ENCODE measurements around the gene ATIC. TPM values are rescaled to one million over a fixed set of nuclear protein-coding genes. Genes with fewer than 3 reads are reported as not detected.

Gene ATIC
- polyA plus RNA-seq, 3 donors: 20.8 to 32.3 (median 21.6) TPM

DNA sequence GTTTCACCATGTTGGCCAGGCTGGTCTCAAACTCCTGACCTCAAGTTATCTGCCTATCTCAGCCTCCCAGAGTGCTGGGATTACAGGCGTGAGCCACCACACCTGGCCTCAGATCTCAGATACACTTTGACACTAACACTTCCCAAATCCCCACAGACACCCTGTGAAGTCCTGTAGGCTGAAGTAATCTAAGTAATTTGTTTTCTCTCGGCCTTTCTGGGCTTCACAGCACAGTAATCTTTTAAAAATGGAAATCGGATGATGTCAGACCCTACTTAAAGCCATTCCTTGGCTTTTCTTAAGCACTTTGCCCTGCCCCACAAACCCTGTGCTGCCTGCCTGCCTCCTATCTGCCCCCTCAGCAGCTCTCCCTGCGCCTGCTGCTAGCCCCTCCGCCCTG is 16.2 kb downstream of the ATIC start:
- Histone ChIP-seq H3K36me3 (replicated peaks in 1 of 2; ENCODE audit: control insufficient read depth in 1 of 2, insufficient read depth in 2 of 2, low read length in 2 of 2) (peaks cover 44 to 91% of the 10 kb centered on the region in 2 donors), H3K27me3 (ENCODE audit: control insufficient read depth in 2 of 2, insufficient read depth in 2 of 2, low read length in 2 of 2) (no peaks in the 10 kb centered on the region), H3K79me2 (ENCODE audit: insufficient read depth, low read length) (no peaks in the 10 kb centered on the region), H4K20me1 (ENCODE audit: insufficient read depth, low read length) (no peaks in the 10 kb centered on the region), H3K9me3 (replicated peaks in 1 of 2; ENCODE audit: control insufficient read depth in 1 of 2, insufficient read depth in 1 of 2, low read length in 2 of 2) (no peaks in the 10 kb centered on the region), H3K4me1 (ENCODE audit: control insufficient read depth in 1 of 2, insufficient read depth in 2 of 2, low read length in 2 of 2) (no peaks in the 10 kb centered on the region), H3K27ac (ENCODE audit: low read depth in 1 of 2, low read length in 2 of 2) (no peak overlapping the region), H3K9ac (ENCODE audit: insufficient read depth, low read length, poor library complexity, severe bottlenecking) (no peak overlapping the region), H3K4me2 (replicated peaks; ENCODE audit: extremely low read depth, low read length, poor library complexity, severe bottlenecking) (no peak overlapping the region), H3K4me3 (replicated peaks in 1 of 3; ENCODE audit: low read depth in 2 of 3, low read length in 3 of 3) (no peak overlapping the region), H2AFZ (ENCODE audit: insufficient read depth, low read depth, low read length, poor library complexity, severe bottlenecking) (no peak overlapping the region)
- no peaks in the 10 kb centered on the region for H3K9me3 Mint-ChIP-seq
- TF ChIP-seq, protein P1, sequence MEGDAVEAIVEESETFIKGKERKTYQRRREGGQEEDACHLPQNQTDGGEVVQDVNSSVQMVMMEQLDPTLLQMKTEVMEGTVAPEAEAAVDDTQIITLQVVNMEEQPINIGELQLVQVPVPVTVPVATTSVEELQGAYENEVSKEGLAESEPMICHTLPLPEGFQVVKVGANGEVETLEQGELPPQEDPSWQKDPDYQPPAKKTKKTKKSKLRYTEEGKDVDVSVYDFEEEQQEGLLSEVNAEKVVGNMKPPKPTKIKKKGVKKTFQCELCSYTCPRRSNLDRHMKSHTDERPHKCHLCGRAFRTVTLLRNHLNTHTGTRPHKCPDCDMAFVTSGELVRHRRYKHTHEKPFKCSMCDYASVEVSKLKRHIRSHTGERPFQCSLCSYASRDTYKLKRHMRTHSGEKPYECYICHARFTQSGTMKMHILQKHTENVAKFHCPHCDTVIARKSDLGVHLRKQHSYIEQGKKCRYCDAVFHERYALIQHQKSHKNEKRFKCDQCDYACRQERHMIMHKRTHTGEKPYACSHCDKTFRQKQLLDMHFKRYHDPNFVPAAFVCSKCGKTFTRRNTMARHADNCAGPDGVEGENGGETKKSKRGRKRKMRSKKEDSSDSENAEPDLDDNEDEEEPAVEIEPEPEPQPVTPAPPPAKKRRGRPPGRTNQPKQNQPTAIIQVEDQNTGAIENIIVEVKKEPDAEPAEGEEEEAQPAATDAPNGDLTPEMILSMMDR (IDR thresholded peaks at IDR 0.05): no peak
- H3K4me3 Mint-ChIP-seq: no peak overlapping the region
- no peaks in the 10 kb centered on the region for H3K4me1 Mint-ChIP-seq
- H3K27me3 Mint-ChIP-seq (ENCODE audit: low read depth in 3 of 3): no peaks in the 10 kb centered on the region
- no peak for DNase-seq
- 94% methylated on average over 5 of the region's 5 CpGs for WGBS (ENCODE audit: insufficient coverage)
- intact Hi-C loops (cut with micrococcal nuclease): no loop called here
- peak overlapping the region in 5 of 7 donors; percentile 12 to 59 (median 21) for H3K27ac Mint-ChIP-seq
- peaks cover 77 to 91% of the 10 kb centered on the region in 2 donors for H3K36me3 Mint-ChIP-seq

DNA sequence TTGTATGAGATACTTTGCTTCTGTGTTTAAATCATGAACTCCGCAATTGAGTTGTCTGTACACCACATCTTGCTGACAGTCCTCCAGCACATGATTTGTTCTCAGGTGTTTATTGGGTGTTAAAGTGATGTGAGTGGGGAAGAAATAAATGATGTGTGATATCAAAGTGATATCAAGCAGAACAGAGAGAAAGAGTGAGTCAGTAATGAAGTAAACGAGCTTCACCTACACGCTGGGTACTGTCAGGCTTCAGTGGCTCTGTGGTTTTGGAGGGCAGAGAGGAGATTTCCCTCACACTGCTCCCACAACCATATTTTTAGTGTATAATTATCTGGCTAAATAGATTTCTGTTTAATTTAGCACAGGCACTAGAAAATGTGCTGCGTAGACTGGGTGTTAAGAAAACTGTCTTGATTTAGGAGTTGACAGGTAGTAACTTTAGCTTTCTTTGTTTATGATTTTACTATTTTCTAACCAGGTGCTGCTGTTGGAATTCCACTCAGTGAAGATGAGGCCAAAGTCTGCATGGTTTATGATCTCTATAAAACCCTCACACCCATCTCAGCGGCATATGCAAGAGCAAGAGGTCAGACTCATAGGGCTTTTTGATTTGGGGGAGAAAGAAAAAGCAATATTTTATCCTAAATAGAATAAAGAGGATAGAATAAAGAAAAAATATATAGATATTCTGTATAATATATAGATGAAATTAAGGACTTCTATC is 21.2 kb downstream of the ATIC start:
- Histone ChIP-seq H3K27ac (ENCODE audit: low read depth in 1 of 2, low read length in 2 of 2) (no peak overlapping the region), H3K9ac (ENCODE audit: insufficient read depth, low read length, poor library complexity, severe bottlenecking) (no peak overlapping the region), H3K79me2 (ENCODE audit: insufficient read depth, low read length) (no peaks in the 10 kb centered on the region), H3K9me3 (replicated peaks in 1 of 2; ENCODE audit: control insufficient read depth in 1 of 2, insufficient read depth in 1 of 2, low read length in 2 of 2) (no peaks in the 10 kb centered on the region), H3K4me2 (replicated peaks; ENCODE audit: extremely low read depth, low read length, poor library complexity, severe bottlenecking) (no peak overlapping the region), H3K4me3 (replicated peaks in 1 of 3; ENCODE audit: low read depth in 2 of 3, low read length in 3 of 3) (no peak overlapping the region), H3K36me3 (replicated peaks in 1 of 2; ENCODE audit: control insufficient read depth in 1 of 2, insufficient read depth in 2 of 2, low read length in 2 of 2) (peaks cover 53 to 93% of the 10 kb centered on the region in 2 donors), H4K20me1 (ENCODE audit: insufficient read depth, low read length) (no peaks in the 10 kb centered on the region), H2AFZ (ENCODE audit: insufficient read depth, low read depth, low read length, poor library complexity, severe bottlenecking) (no peak overlapping the region), H3K27me3 (ENCODE audit: control insufficient read depth in 2 of 2, insufficient read depth in 2 of 2, low read length in 2 of 2) (no peaks in the 10 kb centered on the region), H3K4me1 (ENCODE audit: control insufficient read depth in 1 of 2, insufficient read depth in 2 of 2, low read length in 2 of 2) (no peaks in the 10 kb centered on the region)
- Mint-ChIP-seq H3K36me3 (peaks cover 74 to 80% of the 10 kb centered on the region in 2 donors), H3K27me3 (ENCODE audit: low read depth in 3 of 3) (peaks cover 0 to 2% (median 0%) of the 10 kb centered on the region in 3 donors), H3K9me3 (no peaks in the 10 kb centered on the region), H3K27ac (no peak overlapping the region), H3K4me1 (no peaks in the 10 kb centered on the region), H3K4me3 (no peak overlapping the region)
- no CpG with 5 or more reads among the region's 5 CpGs for WGBS (ENCODE audit: insufficient coverage)
- TF ChIP-seq, protein P1 (IDR thresholded peaks at IDR 0.05): no peak
- DNase-seq: no peak
- intact Hi-C loops (cut with micrococcal nuclease): no loop called here
